HG02678 (cell line): ENCODE results near the gene VGLL4.
"Not testable (repeated sequence)": the region's sequence is repeated elsewhere in the genome, so short reads cannot be mapped to it uniquely, and the experiment has no call there.

Experiments
- ATAC-seq: cut with Tn5 transposase; IDR thresholded peaks from one replicate; pipeline ENCODE4 v1.9.1; 2021; ENCODE audit warnings: mild to moderate bottlenecking, moderate library complexity; ENCODE audit not compliant: unreplicated experiment

VGLL4 gene

DNA sequence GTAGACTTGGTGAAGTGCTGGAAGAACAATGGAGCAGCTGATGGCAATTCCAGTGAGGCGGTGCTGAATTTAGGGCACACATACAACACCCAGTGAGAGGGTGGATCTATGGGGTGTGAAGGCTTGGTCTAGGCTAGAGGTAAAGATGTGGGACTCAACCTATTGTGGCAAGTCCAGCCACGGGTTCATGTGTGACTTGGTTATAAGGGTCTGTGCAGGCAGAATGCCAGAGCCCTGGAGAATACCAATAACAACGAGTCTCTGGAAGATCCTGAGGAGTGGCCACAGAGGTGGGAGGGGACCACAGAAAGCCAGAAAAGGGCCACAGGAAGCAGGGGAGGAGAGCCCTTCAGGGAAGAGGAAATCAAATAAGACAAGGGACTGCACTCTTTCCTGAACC is 55.0 kb downstream of the VGLL4 start:
- ATAC-seq, result no peak

DNA sequence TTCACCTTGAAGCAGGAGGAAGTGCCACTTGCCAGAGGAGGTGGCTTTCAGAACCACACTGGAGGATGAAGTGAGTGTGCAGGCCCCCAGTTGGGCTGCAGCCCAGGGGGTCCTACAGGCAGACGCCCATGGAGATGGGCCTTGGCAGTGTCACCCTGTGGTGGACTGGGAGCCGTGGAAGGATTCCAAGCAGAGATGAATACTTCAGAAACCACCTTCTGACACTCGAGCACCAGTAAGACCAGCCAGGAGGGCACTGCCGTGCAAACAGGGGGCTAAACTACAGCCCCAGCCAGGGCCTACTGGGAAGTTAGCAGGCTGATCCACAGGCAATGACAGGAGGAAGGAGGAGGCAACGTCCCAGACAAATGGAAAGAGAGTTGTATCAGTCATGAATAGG is 55.4 kb downstream of the VGLL4 start:
- ATAC-seq, result no peak

DNA sequence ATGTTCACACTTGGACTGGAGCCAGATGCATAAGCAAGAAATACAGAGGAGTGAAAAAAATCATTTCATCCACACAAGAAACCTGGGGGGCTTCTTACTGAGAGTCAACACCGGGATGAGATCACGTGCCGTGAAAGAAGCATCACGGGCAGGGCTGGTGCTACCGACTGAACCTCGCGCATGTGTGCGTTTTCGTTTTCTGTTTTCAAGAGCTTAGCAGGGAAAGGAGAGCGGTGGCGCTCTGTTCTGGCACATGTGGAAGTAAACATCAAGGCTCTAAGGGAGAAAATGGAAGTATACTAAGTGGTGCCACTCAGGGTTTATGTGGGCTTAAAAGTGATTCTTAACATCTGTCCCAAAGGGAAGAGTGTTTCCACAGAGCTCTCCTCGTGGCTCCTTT is 55.9 kb downstream of the VGLL4 start:
- no peak for ATAC-seq

DNA sequence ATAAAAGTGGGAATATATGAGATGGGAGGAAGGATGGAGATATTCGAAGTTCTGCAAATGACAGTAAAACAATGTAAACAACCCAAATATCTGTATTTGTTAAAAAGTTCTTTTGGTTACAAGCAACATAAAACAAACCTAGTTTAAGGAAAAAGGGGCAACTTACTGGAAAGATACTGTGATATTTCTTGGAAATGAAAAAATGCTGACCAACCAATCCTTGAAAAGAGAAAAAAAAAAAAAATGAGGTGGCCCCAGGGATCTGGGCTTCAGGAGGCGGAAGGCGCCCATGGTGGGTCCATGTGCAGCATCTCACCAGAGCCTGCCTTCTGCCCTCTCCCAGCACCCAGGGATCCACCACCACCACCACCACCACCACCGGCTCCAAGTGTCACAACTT is 59.1 kb downstream of the VGLL4 start:
- ATAC-seq, result no peak

DNA sequence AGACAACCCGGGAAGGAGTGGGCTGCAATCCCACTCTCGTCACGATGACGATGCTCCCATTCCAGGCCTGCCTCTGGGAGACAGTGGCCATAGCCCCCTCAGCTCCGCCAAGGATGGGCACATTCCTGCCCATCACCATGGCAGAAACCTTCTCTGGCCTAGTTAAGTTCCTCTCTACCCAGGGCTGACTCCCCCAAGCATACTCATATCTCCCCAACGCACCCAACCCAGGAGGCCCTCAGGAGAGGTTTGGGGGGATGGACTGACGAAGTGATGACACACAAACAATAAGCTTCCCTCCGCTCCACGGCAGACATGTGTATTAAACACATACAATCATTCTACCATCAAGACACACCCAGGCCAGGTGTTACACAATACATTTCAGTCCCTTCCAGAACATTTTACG is 60.1 kb downstream of the VGLL4 start:
- ATAC-seq, result no peak

DNA sequence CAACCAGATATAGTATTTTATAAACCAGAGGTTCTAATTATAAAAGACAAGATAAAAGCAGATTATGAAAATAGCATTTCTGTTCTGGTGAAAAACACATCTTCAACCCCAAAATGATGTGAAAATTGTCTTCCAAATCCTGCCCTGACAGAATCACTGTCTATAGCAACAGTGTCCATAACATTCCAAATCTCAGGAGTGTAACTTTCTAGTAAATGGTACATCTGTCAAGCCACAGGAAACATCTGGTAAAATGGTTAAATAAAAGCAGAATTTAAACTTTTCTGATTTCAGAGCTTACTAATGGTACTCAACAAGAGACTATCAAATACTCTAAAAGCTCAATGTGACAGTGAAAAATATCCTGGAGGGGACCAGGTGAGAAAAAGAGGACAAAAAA is 60.5 kb downstream of the VGLL4 start:
- no peak for ATAC-seq

DNA sequence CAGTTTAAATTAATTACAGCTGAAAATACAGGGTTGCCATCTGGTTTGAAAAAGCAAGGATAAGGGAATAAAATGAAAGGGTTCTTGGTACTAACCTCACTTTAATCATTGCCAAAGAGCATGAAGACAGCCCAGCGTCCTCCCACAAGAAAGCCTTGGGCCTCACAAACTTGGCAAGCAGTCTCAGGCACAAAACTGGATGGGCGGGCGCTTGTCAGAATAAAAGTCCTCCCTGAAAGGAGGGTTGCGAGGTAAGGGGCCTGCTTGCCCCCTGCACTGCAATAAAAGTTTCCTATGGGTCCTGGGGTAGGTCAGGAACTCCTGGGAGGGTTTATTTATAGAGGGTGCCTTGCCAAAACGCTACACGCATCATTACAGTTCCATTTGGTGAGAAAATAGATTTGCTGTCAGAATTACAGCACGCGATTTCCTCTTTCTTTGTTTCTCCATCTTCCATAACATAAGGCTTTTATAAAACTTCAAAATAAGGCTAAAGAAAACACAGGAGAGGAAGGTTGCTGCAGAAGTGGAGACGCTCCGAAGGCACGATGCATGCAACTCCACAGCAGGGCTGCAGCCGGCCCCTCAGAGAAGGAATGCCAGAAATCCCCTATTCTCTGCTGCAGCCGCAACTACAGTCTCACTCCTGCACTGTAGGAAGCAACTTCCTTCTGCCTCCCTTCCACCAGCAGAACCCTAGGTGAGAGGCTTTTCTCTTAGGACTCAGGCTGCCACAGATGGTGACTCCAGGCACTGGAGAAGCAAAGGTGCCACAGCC is 61.3 kb downstream of the VGLL4 start:
- ATAC-seq, result peak; percentile 61

DNA sequence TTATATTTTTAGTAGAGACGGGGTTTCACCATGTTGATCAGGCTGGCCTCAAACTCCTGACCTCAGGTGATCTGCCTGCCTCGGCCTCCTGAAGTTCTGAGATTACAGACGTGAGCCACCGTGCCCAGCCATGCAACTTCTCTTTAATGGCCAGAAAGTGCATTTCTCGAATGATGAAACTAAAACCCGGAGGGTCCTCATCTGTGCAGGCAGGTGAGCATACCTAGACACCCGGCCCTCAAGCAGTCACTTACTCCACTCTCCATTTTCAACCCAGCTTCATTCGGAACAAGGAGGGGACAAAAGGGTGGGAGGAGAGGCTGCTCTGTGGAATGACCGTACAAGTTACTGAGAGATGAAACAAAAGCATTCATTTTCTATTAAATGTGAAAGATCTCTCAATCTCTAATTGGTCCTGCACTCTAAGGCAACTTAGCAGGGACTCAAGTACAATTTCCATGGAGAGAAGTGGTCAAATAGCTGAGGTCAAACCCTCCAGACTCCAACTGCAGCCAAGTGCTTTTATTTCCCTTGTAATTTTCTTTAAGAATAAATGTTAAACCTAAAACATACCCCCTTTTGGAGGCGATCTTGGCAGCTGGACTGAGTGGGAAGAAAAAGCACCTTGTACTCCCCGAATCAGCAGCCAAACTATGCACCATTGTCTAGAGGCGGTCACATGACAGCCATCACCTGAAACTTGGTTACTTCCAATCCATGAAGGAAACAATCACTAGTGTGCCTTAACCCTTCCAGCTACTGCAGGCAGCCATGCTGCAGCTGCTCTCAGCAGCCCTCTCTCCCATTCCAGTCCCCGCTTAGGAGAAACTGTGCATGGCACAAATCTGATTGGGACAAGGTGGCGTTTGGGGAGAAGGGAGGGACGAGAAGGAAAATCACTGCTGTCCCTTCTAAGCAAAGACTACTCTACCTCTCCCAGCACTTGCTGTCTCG is 62.2 kb downstream of the VGLL4 start:
- ATAC-seq, result no peak

DNA sequence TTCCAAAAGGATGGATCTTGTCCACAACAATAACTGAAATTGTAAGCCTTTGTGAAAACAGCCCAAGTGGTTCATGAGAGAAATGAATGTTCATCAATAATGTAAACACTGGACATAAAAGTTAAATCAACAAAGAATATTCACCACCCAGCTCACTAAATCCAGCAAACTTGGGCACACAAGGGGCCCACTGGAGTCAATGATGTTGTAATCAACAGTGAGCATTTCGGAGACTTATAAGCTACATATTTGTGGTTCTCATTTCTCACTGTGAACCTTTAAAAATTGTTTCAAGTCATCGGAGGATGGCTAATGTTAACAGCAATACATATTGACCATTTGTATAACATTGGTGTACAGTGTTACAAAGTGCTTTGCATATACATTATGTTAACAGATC is 63.1 kb downstream of the VGLL4 start:
- no peak for ATAC-seq

DNA sequence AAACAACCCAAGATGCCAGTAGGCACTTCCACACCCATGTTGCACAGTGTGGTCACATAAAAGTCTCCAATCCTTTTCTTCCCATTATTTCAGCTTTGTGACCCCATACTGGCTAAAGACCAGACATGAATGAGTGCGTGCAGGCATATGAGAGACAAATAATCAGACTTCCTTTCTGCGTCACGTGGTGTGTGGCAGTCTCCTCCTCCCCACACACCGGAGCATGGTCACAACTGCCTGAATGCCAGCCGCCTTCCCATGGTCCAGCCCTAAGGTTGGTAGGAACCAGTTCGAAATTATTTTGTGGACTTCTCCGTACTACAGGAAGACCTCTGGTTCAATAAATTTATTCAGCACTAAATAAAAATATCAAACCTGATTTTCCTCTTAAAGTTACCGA is 65.5 kb downstream of the VGLL4 start:
- no peak for ATAC-seq

DNA sequence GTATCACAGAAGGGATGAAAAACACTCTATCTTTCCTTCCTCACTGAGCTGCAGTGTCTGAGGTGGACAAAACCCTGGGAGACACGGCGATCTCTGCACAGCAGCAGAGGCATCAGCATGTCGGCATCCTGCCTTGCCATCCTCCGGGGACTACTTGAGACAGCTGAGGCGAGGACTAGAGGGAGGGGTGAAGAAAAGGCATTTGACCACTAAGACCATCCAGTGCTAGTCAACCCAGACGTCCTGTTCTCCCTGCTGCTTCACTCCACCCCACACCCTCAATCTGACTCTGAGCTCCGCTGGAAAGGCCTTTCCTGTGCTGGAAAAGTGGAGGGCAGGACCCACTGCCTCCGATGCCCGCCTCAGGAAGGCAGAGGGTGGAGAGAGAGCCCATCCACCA is 67.3 kb downstream of the VGLL4 start:
- no peak for ATAC-seq

DNA sequence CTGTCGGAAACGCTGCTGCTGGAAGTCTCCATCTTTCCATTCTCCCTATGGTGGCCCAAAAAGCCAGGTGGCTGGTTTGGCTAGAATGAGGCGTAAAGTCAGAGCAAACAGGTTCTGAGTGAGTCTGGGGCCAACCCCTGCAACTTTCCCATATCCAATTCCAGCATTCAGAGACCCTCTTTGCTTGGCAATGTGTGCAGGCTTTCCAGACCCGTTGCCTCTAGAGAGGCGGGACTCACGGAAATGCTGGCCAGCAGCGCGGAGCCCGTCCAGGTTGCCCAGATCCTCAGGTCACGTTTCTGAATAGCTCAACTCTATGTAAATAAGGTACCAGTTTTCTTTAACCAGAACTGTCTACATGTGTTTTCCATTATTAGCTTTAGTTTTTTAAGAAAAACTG is 68.0 kb downstream of the VGLL4 start:
- no peak for ATAC-seq

DNA sequence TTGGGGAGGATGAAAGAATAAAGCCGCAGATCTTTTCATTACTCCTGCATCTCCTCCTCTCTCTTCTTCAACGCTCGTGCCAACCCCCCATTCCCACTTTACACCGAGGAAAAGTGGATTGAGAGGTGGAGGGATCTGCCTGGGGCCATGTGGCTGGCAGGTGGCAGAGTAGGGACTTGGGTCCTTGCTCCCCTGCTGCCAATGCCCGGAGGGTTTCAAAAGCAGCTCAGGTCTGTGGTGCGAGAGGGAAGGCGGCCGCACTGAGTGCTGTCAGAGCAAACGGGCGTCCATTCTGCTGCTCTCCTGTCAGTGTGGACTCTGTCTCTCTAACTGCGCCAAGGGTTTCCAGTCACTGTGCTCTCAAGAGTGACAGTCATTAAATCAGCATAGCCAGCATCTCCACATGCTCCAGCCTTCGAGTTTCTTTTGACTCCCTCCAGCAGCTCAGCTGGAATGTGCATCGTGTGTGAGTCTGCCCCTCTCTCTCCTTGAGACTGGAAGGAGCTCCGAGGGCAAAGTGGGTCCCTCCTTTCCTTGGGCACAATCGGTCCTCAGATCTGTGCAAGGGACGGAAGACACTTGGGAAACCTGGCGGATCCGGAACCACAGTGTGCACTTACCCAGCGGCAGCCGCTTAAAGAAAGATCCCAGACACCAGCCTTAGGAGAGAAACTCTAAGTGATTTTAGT is 68.6 kb downstream of the VGLL4 start:
- ATAC-seq, result no peak

DNA sequence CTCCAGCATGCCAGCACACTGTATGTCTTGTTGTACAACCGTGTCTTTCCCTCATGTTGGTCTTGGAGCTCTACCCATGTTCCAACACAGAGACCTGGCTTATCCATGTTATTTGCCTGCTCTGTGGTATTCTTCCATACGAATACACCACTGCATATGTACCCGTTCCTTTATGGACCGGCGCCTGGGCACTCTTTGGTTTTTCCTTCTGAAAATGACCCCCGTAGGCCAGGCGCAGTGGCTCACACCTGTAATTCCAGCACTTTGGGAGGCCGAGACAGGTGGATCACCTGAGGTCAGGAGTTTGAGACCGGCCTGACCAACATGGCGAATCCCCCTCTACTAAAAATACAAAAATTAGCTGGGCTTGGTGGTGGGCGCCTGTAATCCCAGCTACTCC is 71.1 kb downstream of the VGLL4 start:
- not testable (repeated sequence) for ATAC-seq

DNA sequence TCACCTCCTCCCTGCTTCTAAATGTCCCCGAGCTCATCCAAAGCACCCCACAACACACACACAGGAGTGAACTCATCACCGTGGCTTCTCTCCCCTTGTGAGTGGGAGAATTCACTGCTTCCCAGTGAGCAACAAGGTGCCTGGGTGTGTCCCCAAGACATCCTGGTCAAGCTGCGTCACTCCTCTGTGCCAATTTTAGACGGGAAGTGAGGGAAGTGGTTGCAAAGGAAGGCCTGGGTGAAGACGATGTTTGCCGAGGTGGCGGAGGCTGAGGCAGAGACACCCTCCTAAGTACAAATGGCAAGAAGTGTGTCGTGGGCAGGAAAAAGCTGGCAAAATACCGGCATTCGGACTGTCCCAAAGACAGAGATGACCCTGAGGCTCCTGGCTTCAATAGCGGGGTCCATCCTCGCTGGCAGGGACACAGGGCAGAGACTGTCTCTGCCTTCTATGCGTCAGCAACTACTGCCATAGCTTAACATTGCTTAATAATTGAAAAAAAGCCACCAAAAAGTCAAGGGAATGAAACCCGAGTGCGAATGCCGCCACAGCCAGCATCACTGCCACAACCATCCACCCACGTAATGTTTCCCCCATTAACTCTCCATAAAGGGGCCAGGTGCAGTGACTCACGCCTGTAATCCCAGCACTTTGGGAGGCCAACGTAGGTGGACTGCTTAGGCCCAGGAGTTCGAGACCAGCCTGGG is 72.8 kb downstream of the VGLL4 start:
- ATAC-seq, result no peak

DNA sequence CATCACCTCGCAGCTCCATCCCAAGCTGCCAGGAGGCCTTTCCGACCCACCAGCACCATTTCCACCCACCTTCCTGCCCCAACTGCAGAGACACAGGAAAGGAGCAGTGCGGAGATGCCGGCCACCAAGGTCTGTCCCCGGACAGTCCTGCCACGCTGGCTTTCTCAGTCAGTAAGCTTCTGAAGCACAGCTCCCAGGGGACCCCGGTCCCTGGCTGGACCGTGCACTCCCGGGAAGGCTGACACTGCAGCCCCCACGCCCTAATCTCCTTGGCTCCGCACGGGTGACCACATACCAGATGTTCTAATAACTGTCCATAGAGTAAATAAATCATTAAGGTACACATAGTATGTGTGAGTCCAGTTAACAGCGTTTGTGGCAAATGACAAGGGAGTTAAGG is 73.5 kb downstream of the VGLL4 start:
- no peak for ATAC-seq

DNA sequence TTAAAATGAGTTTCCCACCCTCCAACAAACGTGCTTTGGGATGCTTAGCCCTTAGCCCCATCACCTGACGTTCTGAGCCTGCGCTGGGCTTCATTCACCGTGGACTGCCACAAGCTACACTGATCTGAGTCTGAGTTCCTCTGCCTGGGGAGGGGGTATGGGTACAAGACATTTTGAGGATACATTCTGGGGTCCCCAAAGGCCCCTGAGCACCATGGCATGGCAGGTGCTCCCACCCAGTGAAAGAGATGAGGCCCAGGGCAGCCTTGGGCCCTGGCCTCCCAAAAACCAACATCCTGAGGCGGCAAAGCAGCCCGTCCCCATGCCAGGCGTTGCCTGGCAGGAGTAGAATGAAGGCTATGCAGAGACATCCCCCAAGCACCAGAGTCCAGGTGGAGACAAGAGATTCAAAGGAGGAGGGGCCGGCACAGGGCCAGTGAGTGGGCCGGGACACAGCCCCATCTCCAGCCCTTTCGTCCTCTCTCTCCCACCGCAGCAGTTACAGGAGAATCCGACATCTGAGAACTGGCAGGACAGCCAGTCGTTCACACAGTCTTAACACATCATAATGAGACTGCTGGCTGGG is 74.5 kb downstream of the VGLL4 start:
- no peak for ATAC-seq

DNA sequence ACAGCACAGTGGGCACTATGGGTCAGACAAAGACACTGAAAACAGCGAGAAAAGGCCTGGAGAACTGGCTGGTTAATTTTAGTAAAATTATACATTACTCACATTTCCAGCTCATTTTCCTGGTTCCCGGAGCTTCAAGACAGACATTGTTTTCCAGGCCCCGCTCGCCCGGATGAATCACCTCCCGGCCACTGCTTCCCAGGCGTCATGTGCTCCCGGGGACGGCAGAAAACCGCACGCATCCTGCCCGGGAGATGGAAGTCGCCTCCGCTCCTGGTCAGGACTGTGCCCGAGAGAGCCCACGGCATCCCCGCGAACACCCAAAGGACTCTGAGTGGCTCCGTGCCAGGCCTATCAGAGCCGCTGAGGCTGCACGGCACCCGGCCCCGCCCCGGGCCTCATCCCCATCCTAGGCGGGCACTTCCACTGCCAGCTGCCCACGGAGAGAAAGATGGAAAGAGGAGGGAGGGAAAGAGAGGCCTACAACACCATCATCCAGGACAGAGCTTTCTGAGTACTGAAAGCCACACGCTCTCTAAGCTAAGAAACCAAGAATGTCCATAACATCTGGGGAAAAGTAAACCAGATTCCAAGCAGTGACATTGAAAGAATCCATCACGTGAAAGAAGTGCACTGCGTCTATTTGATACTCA is 75.1 kb downstream of the VGLL4 start:
- no peak for ATAC-seq

DNA sequence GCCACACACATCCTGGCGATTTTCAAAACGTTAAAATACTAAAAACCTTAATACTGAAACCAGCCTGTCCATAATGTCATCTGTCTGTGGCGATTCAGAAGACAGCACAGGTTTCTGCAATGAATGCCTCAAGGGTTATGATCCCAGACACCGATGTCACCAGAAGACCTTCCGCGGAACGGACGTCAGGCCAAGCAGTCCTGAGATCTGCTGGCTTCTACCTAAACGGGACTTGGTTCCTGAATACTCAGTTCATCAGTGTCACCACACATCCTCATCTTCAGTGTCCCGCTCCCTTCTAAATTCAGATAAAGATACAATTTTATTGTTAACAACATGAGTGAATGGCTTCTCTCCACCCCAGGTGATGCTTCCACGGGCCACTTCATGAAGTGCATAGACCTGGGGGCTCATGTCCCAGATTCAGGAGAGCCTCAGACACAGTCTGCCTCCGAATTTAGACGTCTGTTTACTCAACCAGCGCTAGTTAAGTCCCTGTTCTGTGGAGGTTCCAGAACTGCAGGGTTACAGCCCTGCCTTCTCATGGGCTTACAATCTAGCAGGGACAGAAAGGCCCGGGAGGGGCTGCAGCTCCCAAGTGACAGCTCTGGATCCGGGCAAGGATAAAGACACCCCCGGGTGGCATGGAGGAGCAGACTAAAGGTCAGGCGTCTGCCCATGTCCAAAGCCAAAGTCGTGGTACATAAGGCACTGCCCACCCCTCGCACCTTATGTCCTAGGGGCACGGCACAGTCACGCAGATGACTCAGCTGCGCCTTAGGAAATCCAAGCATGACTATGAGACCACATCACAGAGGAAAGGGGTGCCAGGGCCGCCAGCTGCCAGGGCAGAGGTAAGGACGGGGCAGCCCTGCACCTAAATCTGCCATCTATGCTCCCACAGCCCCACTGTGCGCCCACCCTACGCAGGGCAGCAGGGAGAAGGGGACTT is 75.9 kb downstream of the VGLL4 start:
- ATAC-seq, result no peak
